LNCaP clone FGC (cell line): ENCODE data around the gene GREM1.

Source experiments
- DNase-seq: peaks from one replicate; pipeline ENCODE4 v3.0.0-alpha.2; 2011; ENCODE audit warnings: low read depth
- H3K4me3 ChIP-seq: 2 replicates; pipeline ENCODE4 v1.5.1; 2011; ENCODE audit warnings: mild to moderate bottlenecking, low read depth, low read length, control low read depth
- CTCF ChIP-seq: IDR thresholded peaks from 2 replicates; pipeline ENCODE4 v1.5.1; 2012; ENCODE audit warnings: mild to moderate bottlenecking; ENCODE audit not compliant: control insufficient read depth, insufficient read depth; ENCODE audit errors: extremely low read depth

The GREM1 gene

GRCh38 chr15:32729700-32730395 lies 12.0 kb downstream of the GREM1 start:
- no peak overlapping the region for H3K4me3 ChIP-seq
- TF ChIP-seq CTCF: no peak
- no peak for DNase-seq

- no peak for TF ChIP-seq CTCF
- no peak for DNase-seq
- H3K4me3 ChIP-seq: no peak overlapping the region
Observed at GRCh38 chr15:32730677-32731654, 13.2 kb downstream of the GREM1 start.

GRCh38 chr15:32732574-32733157 lies 14.9 kb downstream of the GREM1 start:
- H3K4me3 ChIP-seq: no peak overlapping the region
- no peak for TF ChIP-seq CTCF
- DNase-seq: no peak

- no peak for TF ChIP-seq CTCF
- no peak for DNase-seq
- H3K4me3 ChIP-seq: no peak overlapping the region
Observed at GRCh38 chr15:32733281-32733680, 15.5 kb downstream of the GREM1 start.

- TF ChIP-seq CTCF: no peak
- no peak overlapping the region for H3K4me3 ChIP-seq
- DNase-seq: no peak
Observed at GRCh38 chr15:32735989-32736700, 18.3 kb downstream of the GREM1 start.

GRCh38 chr15:32736701-32737061 lies 18.9 kb downstream of the GREM1 start:
- no peak for DNase-seq

More at GRCh38 chr15:32736701-32737061, 18.9 kb downstream of the GREM1 start:
- no peak overlapping the region for H3K4me3 ChIP-seq
- TF ChIP-seq CTCF: no peak
